HEK293T (cell line): ENCODE data around the gene HDLBP.

Experiments used
- ARNT ChIP-seq: fragments of 450-650 bp; IDR thresholded peaks from 2 replicates; pipeline ENCODE4 v1.6.1; 2017; ENCODE audit warnings: mild to moderate bottlenecking
- BHLHE40 ChIP-seq: fragments of 450-650 bp; IDR thresholded peaks from 2 replicates; pipeline ENCODE4 v1.6.1; 2016; ENCODE audit warnings: mild to moderate bottlenecking, moderate library complexity, borderline replicate concordance
- ELF4 ChIP-seq: fragments of 450-650 bp; IDR thresholded peaks from 2 replicates; pipeline ENCODE4 v1.6.1; 2017; ENCODE audit warnings: antibody characterized with exemption
- FOXA1 ChIP-seq: fragments of 450-650 bp; IDR thresholded peaks from 2 replicates; pipeline ENCODE4 v1.6.1; 2016; ENCODE audit warnings: mild to moderate bottlenecking
- FOXK2 ChIP-seq: fragments of 450-650 bp; IDR thresholded peaks from 2 replicates; pipeline ENCODE4 v1.6.1; 2016; ENCODE audit warnings: mild to moderate bottlenecking
- FOXM1 ChIP-seq: fragments of 450-650 bp; IDR thresholded peaks from 2 replicates; pipeline ENCODE4 v1.6.1; 2017; ENCODE audit warnings: mild to moderate bottlenecking, borderline replicate concordance
- LEF1 ChIP-seq: fragments of 450-650 bp; IDR thresholded peaks from 2 replicates; pipeline ENCODE4 v1.6.1; 2017; ENCODE audit warnings: mild to moderate bottlenecking, borderline replicate concordance
- NFRKB ChIP-seq: fragments of 450-650 bp; IDR thresholded peaks from 2 replicates; pipeline ENCODE4 v1.6.1; 2016; ENCODE audit warnings: mild to moderate bottlenecking, moderate library complexity
- PKNOX1 ChIP-seq: fragments of 450-650 bp; IDR thresholded peaks from 2 replicates; pipeline ENCODE4 v1.6.1; 2016
- SP1 ChIP-seq: fragments of 450-650 bp; IDR thresholded peaks from 2 replicates; pipeline ENCODE4 v1.6.1; 2017
- SUZ12 ChIP-seq: fragments of 450-650 bp; IDR thresholded peaks from 2 replicates; pipeline ENCODE4 v1.6.1; 2016; ENCODE audit warnings: mild to moderate bottlenecking
- TARDBP ChIP-seq: fragments of 450-650 bp; IDR thresholded peaks from 2 replicates; pipeline ENCODE4 v1.6.1; 2016
- ZNF384 ChIP-seq: fragments of 450-650 bp; IDR thresholded peaks from 2 replicates; pipeline ENCODE4 v1.6.1; 2016

GRCh38 chr2:241325257-241325656 lies 9.8 kb upstream of the HDLBP start:
- TF ChIP-seq SP1 = no peak
- no peak for TF ChIP-seq SUZ12
- TF ChIP-seq TARDBP = no peak
- no peak for TF ChIP-seq FOXK2
- no peak for TF ChIP-seq ZNF384
- no peak for TF ChIP-seq FOXM1
- TF ChIP-seq ARNT = no peak
- TF ChIP-seq ELF4 = no peak
- TF ChIP-seq PKNOX1 = no peak
- TF ChIP-seq BHLHE40 = no peak
- no peak for TF ChIP-seq FOXA1
- TF ChIP-seq LEF1 = no peak
- TF ChIP-seq NFRKB = no peak
